Right ventricle myocardium inferior (tissue), 1 donor: ENCODE results near the gene BNIP5. TPM values are rescaled to one million over a fixed set of nuclear protein-coding genes. Genes with fewer than 3 reads are reported as not detected.

Source experiments
- ATAC-seq: fragments of 200-7000 bp; cut with Tn5 transposase; one replicate; pipeline ENCODE4 v1.9.1; 2020; ENCODE audit warnings: mild to moderate bottlenecking, moderate library complexity
- DNase-seq: peaks from one replicate; pipeline ENCODE4 v3.0.0; 2021; ENCODE audit errors: missing footprints
- intact Hi-C: fragments of 100-400 bp; cut with DNase I; formaldehyde crosslinking; loops from one replicate; pipeline ENCODE4 v1.11.0; 2022
- total RNA-seq: library from RNA; stranded (reverse); fragmentation: NEBNext Ultra II Directional; extraction: Animal tissue kit (Norgen Biotek cat#: 25700); gene quantifications from one replicate; pipeline ENCODE4 v1.2.1, GENCODE V29; 2021
- donor health status: DM: no; HTN: yes; CAD: no; lungs with severe emphysema.

BNIP5 gene
- total RNA-seq, 1 donor from 2014 or later: not detected

GRCh38 chr6:36330366-36330765, 6.3 kb downstream of the BNIP5 start:
- intact Hi-C loops: no loop called here
- ATAC-seq (no peak), DNase-seq (no peak)

GRCh38 chr6:36329798-36330291, 6.8 kb downstream of the BNIP5 start:
- no peak for DNase-seq
- intact Hi-C loops: no loop called here
- no peak for ATAC-seq

DNA sequence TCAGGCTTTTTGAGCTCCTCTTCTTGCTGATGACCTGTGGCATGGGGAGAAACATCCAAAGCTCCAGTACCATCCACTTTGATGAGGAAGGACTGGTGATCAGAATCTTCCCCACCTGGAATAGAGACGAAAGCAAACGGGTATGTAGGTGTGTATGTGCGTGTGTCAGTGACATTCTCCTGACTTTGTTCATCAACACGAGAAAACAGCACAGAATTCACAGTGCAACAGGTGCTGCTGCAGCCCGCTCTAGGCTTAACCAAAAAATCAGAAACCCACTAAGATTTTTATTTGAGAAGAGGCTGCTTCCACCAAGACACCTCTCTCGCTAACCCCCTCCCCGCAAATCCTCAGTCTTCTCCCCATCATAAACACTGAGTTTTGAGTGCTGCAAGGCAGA, 8.1 kb downstream of the BNIP5 start:
- intact Hi-C loops: no loop called here
- ATAC-seq (no peak), DNase-seq (no peak)

- ATAC-seq (no peak), DNase-seq (no peak)
- intact Hi-C loops: no loop called here
These were observed 8.8 kb downstream of the BNIP5 start for GRCh38 chr6:36327919-36328236.

GRCh38 chr6:36327226-36327918, 9.3 kb downstream of the BNIP5 start:
- no peak for DNase-seq
- intact Hi-C loops: no loop called here
- no peak for ATAC-seq

DNA sequence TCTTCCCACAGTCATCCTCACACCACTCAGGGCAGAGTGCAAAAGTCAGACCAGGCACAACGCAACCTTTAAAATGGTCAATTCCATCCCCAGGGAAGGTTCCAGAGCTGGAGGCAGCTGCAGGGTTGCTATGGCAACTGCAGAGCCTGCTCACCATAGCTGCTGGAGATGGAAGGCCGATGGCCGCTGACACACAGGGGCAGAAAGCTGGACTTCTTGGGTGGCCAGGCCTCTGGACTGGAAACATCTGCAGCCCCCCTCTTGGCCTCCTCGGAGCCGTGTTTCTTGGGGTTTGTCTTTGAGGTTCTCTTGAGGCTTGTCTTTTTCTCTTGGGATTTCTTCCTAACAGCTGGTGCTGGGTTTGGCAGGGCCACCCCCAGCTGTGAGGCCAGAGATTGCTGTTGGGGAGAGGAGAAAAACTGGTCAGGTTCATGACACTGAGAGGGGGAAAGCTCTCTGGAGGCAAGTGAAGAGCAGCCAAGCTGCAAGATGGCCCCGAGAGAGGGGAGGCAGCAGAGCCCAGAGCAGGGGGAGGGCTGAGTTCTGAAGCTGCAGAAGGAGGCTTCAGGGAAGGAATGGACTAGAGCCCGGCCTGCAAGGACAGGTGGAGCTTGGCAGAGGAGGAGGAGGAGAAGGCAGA, 10.2 kb downstream of the BNIP5 start:
- ATAC-seq (peak; percentile 53), DNase-seq (no peak)
- intact Hi-C loops: no loop called here

DNA sequence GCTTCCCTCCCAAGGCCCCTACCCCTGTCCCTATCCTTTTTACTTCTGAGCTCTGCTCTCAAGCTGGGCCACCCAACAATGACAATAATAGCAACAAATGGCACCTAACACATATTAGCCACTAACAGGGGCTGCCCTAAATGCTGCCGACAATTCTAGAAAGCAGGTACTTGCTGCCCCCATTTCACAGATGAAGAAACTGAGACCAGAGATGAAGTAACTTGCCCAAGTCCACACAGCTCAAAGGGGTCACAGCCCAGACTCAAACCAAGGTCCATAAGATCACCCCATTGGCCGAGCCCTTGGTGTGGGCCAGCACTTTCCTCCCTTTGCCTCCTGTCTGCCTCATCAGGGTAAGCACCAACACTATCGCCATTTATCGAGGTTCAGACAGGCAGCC, 12.0 kb downstream of the BNIP5 start:
- ATAC-seq (no peak), DNase-seq (no peak)
- intact Hi-C loops: no loop called here

- no peak for ATAC-seq
- no peak for DNase-seq
- intact Hi-C loops: no loop called here
These were observed 12.5 kb downstream of the BNIP5 start for GRCh38 chr6:36324191-36324590.

GRCh38 chr6:36323062-36323461, 13.6 kb downstream of the BNIP5 start:
- no peak for ATAC-seq
- intact Hi-C loops: no loop called here
- DNase-seq: no peak

DNA sequence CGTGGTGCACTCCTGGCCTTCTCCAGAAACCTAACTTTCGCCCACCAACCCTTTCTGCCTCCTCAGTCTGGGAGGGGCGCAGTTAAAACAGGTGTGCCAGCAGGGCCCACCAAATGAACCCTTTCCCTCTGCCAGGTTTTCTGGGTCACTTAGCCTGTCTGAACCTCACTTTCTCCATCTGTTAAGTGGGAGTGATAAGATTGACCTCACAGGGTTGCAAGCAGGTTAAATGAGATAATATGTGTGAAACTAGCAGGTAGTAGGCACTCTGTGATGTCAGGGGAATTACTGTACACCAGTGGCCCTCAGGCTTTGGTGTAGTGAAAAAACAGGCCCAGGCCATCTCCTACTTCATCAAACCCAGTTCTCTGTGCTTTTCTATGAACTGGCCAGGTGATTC, 14.1 kb downstream of the BNIP5 start:
- intact Hi-C loops: no loop called here
- ATAC-seq: no peak
- DNase-seq: no peak

GRCh38 chr6:36320475-36320874, 16.2 kb downstream of the BNIP5 start:
- intact Hi-C loops: no loop called here
- ATAC-seq (no peak), DNase-seq (no peak)

GRCh38 chr6:36319821-36320220, 16.9 kb downstream of the BNIP5 start:
- ATAC-seq (no peak), DNase-seq (no peak)
- intact Hi-C loops: no loop called here

DNA sequence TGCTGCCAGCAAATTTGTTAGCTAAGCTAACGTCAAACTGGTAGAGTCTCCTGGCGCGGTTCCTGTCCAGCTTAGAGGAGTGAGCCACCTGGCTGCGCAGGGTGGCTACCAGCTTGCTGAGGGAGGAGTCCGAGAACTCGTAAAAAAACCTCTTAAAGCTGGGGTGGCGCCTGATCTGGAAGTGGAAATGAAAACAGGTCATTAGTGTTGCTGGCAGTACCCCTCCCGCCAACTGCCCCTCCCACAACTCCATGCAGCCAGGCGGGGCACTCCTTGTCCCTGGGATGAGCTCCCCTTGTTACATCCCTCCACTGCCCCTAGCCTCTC, 17.3 kb downstream of the BNIP5 start:
- ATAC-seq: no peak
- intact Hi-C loops: no loop called here
- DNase-seq: no peak

GRCh38 chr6:36318690-36319435, 17.8 kb downstream of the BNIP5 start:
- ATAC-seq (no peak), DNase-seq (no peak)
- intact Hi-C loops: no loop called here

DNA sequence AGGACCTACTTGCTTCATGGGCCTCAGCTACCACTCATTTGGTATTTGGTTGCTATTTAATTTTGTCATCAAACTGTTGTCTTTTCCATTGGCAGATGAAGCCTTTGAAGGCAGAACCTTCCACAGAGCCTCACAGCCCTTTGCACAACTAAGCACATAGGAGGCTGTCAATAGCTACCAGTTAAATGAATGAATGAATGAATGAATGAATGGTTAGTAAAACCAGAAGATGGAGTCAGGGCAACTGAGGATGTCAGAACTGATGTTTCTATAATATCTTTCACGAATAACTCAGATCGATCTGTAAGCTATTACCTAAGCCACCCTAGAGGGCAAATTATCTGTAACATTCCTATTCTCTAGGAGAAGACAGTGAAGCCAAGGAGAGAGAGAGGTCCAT, 19.1 kb downstream of the BNIP5 start:
- intact Hi-C loops: no loop called here
- ATAC-seq (no peak), DNase-seq (no peak)

DNA sequence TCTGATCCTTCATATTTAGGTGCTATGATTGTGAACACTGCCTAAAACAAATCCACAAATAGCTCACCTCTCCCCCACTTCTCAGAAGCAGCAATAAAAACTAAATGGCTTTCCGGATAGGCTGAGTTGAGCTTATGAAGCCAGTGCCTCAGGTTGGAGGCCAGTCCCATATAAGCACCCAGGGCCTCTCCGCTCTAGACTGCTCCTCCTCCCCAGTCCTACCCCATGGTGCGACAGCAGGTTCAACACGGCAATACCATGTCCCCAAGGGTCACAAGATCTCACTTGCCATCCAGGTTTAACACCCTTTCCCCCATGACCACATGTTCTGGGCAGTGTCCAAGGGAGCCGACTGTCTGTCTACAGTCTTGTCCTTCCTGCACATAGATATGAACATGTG, 20.8 kb downstream of the BNIP5 start:
- intact Hi-C loops: no loop called here
- DNase-seq: no peak
- no peak for ATAC-seq

GRCh38 chr6:36314221-36315014, 22.3 kb downstream of the BNIP5 start:
- DNase-seq: no peak
- intact Hi-C loops: no loop called here
- ATAC-seq: no peak

- ATAC-seq: no peak
- intact Hi-C loops: no loop called here
- no peak for DNase-seq
These were observed 23.1 kb downstream of the BNIP5 start for GRCh38 chr6:36313649-36313936.

DNA sequence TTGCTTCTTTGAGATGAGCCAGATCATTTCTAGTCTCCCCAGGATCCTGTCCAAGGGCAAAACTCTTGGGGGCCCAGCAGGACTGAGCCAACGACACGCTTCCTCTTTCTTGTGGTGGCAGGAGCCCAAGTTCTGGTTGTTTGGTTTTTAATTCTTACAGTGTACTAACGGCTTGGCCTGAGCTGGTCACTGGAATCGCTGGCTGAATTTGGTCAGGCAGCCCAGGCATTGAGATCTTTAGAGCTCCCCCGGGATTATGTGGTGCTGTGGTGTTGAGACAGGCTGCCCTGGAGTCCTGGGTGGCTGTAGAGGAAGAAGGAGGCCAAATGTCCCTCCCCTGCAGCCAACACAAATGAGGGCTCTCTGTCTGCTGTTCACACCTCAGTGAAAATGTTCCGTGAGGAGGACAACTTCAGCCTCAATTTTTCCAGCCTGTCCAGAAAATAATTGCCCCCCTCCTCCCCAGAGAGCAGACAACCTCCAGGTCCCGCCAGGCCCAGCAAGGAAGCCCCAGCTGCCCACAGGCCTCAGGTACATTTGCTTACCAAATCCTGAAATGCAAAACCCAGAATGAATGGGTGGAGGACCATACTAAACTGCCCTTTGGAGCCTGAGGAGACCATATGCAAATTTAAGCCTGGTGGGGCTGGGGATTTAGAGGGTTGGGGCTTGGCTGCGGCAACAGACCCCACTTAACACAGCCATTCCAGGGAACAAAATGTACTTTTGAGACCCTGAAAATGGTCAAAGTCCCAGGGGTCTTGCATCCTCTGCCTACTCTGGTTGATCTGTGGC, 23.6 kb downstream of the BNIP5 start:
- DNase-seq (no peak), ATAC-seq (peak; percentile 42)
- intact Hi-C loops: no loop called here
